ENCODE data around the gene AFG3L2. TPM values are rescaled to one million over a fixed set of nuclear protein-coding genes. Genes with fewer than 3 reads are reported as not detected.
A peak's percentile ranks its signal among the peaks of the same experiment; 100 is the strongest.

The AFG3L2 gene
- total RNA-seq = 136 TPM
- long read RNA-seq, transcript AFG3L2-201 (17 exons, 3,247 nt) = major isoform, 499 of 578 reads
- long read RNA-seq, partial matches to known transcripts = 32 of 578 reads
- long read RNA-seq, other reads (novel, unspliced or antisense) = 47 of 578 reads

DNA sequence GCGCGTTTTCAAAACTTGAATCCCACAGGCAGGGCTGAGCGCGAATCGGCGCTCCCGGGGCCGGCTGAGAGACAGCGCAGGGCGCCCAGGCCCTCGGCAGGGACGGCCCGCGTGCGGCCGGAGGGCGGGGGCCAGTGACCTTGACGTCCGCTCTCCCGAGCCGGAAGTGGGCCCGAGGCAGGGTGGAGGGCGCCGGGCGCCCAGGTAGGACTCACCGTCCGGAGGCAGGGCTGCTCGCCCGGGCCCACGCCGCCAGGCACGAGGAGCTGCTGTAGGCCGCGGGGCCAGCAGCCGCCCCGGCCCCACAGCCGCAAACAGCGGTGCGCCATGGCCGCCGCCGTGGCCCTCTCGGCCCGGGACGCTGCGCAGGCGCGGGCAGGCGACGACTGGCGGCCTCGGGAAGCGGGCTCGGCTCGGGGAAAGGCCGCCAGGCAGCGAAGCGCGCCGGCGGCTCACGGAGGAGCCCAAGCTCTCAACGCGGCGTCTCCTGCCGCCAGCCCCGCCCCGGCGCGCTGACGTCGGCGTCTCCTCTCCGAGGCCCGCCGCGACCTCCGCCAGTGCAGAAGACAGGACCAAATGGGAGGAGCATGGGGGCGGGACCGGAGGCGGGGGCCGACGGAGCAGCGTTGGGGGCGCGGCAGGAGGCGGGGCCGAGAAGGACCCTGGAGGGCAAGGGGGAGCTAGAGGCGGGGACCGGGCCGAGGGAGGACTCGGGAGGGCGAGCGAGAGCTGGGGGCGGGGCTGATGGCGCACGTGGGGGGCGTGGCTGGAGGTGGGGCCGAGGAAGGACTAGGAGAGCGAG is at the start of gene AFG3L2:
AFG3L2 (minus strand) TSS at position 474 of the 802 bp plus-strand sequence; CDS start at position 329, 145 bp downstream.
- no peaks in the 10 kb centered on the region for H3K36me3 ChIP-seq
- intact Hi-C loops (cut with micrococcal nuclease) = no loop called here
- no peaks in the 10 kb centered on the region for H3K27me3 ChIP-seq (ENCODE audit: low read depth)
- H3K9me3 ChIP-seq (replicated peaks) = no peaks in the 10 kb centered on the region
- TF ChIP-seq, protein P1, sequence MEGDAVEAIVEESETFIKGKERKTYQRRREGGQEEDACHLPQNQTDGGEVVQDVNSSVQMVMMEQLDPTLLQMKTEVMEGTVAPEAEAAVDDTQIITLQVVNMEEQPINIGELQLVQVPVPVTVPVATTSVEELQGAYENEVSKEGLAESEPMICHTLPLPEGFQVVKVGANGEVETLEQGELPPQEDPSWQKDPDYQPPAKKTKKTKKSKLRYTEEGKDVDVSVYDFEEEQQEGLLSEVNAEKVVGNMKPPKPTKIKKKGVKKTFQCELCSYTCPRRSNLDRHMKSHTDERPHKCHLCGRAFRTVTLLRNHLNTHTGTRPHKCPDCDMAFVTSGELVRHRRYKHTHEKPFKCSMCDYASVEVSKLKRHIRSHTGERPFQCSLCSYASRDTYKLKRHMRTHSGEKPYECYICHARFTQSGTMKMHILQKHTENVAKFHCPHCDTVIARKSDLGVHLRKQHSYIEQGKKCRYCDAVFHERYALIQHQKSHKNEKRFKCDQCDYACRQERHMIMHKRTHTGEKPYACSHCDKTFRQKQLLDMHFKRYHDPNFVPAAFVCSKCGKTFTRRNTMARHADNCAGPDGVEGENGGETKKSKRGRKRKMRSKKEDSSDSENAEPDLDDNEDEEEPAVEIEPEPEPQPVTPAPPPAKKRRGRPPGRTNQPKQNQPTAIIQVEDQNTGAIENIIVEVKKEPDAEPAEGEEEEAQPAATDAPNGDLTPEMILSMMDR (IDR thresholded peaks at IDR 0.05; ENCODE audit: borderline replicate concordance) = no peak
- peak within 1 kb of the TSS; percentile 100 for H3K27ac ChIP-seq (replicated peaks)
- peak within 1 kb of the TSS; percentile 90 for H3K4me3 ChIP-seq
- peak; percentile 100 for DNase-seq
- peaks cover 58% of the 10 kb centered on the region for H3K4me1 ChIP-seq

DNA sequence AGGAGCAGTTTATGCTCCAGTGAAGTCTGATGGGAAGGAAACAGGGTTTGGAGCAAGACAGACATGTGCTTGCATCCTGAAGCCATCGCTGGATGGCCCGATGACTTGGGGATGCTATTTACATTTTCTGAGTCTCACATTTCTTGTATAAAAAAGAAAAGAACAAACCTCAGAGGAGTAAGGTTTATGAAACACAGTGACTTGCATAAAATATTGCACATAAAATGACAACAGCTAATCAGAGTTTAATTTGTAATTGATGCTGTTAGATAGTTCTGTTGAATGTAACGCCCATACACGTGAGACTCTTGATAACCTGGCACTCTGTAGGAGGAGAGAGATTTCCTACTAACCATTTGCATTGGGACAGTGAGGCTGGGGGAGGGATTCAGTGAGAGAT is 47.2 kb upstream of the AFG3L2 start:
- no peak for DNase-seq
- H3K27me3 ChIP-seq (ENCODE audit: low read depth) = no peaks in the 10 kb centered on the region
- no peak overlapping the region for H3K4me3 ChIP-seq
- H3K9me3 ChIP-seq (replicated peaks) = no peaks in the 10 kb centered on the region
- H3K36me3 ChIP-seq = peaks cover 15% of the 10 kb centered on the region
- TF ChIP-seq, protein P1 (IDR thresholded peaks at IDR 0.05; ENCODE audit: borderline replicate concordance) = no peak
- H3K27ac ChIP-seq (replicated peaks) = no peak overlapping the region
- peaks cover 17% of the 10 kb centered on the region for H3K4me1 ChIP-seq
- intact Hi-C loops (cut with micrococcal nuclease) = no loop called here

DNA sequence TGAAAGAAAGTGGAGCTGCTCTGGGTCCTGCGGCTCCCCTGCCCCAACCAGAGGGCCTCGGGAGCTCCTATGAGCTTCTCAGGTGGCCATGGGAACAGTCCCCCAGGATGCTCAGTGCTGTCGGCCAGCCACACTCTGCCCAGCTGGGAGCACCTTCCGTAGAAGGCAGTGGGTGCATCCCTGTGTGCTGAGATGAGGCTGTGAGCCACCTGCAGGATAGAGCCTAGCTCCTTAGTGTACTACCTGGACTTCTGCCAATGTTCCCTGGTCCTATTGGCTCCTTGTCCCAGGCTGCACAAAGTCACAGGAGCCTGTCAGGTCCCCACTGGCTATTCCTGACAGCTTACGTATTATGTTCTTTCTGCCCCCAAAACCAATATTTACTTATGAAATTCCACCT is 46.8 kb upstream of the AFG3L2 start:
- TF ChIP-seq, protein P1 (IDR thresholded peaks at IDR 0.05; ENCODE audit: borderline replicate concordance) = no peak
- Histone ChIP-seq H3K36me3 (peaks cover 15% of the 10 kb centered on the region), H3K4me1 (peaks cover 17% of the 10 kb centered on the region), H3K27ac (replicated peaks) (no peak overlapping the region), H3K27me3 (ENCODE audit: low read depth) (no peaks in the 10 kb centered on the region), H3K9me3 (replicated peaks) (no peaks in the 10 kb centered on the region), H3K4me3 (no peak overlapping the region)
- DNase-seq = no peak
- intact Hi-C loops (cut with micrococcal nuclease) = no loop called here

DNA sequence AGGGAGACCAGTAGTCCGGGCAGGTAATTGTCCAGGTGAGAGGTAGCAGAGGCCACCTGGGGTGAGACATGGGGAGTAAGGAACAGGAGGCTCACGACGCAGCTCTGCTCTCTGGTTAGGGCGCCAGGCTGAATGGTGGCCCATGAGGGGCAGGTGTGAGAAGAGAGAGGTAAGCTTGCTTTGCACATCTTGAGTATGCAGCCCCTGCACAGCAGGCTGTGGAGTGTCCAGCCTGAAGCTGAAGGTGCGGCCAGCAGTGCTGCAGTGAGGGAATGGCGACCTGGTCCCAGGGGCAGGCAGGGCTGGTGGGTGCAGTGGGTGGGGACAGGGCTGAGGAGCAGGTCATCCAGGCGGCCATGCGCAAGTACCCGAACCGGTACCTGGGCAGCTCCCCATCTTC is 46.4 kb upstream of the AFG3L2 start:
- no peaks in the 10 kb centered on the region for H3K9me3 ChIP-seq (replicated peaks)
- no peak overlapping the region for H3K4me3 ChIP-seq
- peaks cover 17% of the 10 kb centered on the region for H3K4me1 ChIP-seq
- intact Hi-C loops (cut with micrococcal nuclease) = no loop called here
- no peak overlapping the region for H3K27ac ChIP-seq (replicated peaks)
- peaks cover 13% of the 10 kb centered on the region for H3K36me3 ChIP-seq
- H3K27me3 ChIP-seq (ENCODE audit: low read depth) = no peaks in the 10 kb centered on the region
- TF ChIP-seq, protein P1 (IDR thresholded peaks at IDR 0.05; ENCODE audit: borderline replicate concordance) = no peak
- DNase-seq = no peak

DNA sequence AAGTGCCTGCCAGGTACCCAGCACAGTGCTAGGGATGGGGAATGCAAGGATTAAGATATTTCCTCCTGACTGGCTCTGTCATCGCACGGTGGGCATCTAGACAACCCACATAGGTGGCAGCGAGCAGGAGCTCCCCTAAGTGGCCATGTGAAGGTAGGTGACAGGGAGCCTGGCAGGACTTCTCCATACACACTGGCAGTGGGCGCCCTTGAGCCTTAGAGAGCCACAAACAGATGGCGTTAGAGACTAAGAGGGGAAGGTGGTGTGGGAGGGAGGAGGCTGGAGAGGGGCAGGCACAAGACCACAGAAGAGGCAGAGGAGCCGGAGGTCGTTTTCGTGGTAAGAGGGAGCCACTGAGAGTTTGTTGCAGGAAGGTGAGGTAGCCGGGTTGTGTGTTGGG is 45.9 kb upstream of the AFG3L2 start:
- no peak overlapping the region for H3K27ac ChIP-seq (replicated peaks)
- no peak for DNase-seq
- intact Hi-C loops (cut with micrococcal nuclease) = no loop called here
- peaks cover 17% of the 10 kb centered on the region for H3K4me1 ChIP-seq
- H3K4me3 ChIP-seq = no peak overlapping the region
- H3K36me3 ChIP-seq = peaks cover 9% of the 10 kb centered on the region
- H3K27me3 ChIP-seq (ENCODE audit: low read depth) = no peaks in the 10 kb centered on the region
- TF ChIP-seq, protein P1 (IDR thresholded peaks at IDR 0.05; ENCODE audit: borderline replicate concordance) = no peak
- no peaks in the 10 kb centered on the region for H3K9me3 ChIP-seq (replicated peaks)

All from left ventricle myocardium inferior (tissue), 1 donor.